CD4-positive, alpha-beta T cell treated with Interleukin-4 for 1 hour (primary cell): Measurements from ENCODE around the gene USPL1.
"Not testable (repeated sequence)": the region's sequence is repeated elsewhere in the genome, so short reads cannot be mapped to it uniquely, and the experiment has no call there.

Experiments used
- DNase-seq, 2 donors: peaks; one replicate each; pipeline ENCODE4 v3.0.0-alpha.2; 2020 to 2022

USPL1 gene

DNA sequence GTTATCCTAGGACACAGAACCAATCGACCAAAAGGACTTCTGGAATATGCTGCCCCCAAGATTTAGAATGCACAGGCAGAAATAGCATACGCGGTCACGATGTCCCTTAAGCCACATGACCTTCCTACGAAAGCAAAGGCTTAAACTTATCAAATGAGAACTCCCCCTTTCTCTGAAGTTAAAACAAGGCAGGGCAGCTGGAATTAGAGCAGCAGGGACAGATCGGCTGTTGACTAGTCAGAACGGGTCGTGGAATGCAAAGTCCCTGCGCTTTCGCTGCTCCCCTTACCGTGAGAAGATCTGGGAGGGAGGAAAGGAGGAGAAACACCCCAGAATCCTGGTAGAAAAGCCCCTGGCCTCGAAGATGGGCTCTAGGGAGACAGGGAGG, 799 bp upstream of the USPL1 start:
- DNase-seq: peak; percentile 79 to 84

DNA sequence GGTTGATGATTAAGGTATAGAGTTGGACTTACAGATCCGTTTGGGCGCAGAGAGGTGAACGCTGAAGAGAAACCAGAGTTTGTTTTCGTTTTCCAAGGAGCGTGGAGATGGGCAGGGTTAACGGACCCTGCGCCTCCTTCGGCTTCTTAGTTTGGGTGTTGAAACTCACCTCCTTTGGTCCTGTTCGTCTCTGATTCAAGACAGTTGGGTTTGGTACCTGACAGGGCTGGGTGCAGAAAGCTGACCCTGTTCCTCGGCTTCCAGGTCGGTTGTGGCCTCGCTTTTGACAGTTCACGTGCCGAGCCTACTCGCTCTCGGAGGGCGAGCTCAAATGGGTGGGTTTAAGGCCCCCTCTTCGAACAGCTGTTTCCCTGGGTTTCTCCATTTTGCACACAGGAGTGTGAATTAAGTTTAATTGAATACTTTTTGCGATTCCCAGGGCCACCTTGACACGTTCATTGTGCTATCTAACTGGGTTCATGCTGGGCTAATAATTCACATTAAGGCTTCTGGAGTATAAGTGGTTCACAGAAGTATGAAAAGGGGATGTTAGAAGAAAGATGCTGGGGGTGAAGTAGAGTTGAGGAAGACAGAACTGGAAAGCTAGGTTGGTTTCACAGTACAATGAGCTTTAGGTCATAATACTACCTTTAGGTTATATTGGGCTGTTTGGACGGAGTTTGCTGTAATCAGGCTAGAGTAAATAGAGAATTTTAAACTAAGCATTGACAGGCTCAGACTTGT, 638 bp downstream of the USPL1 start:
- DNase-seq: peak in 1 of 2 donors; percentile 13

DNA sequence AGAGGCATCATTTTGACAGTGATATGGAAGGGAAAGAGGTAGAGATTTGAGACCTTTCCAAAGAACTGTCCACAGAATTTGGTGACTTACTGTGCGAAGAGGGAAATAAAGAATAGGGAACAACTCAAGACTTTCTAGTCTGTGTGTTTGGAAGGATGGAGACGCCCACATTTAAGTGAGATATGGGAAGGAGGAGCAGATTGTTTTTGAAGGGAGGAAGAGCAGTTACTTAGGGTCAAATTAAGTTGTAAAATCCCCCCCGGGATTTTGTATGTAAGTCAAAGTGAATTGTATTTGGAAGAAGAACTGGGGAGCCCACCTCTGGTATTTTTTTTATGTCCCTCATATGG, 1.2 kb downstream of the USPL1 start:
- DNase-seq: no peak

DNA sequence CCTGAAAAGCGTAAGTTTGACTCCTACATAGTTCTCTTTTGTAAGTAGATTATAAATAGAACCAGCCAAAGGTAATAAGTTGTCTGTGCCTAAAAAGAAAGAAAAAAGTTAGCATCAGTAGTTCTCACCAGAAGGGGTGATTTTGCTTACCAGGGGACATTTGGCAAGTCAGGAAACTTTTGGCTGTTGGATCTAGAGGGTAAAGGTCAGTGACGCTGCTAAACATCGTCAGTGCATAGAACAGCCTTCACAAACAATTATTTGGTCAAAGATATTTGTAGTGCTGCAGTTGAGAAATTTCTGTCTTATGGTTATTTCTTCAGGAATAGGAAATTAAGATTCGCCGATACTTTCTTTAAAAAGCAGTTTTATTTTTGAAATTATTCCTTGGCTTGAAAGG, 2.0 kb downstream of the USPL1 start:
- DNase-seq: no peak

DNA sequence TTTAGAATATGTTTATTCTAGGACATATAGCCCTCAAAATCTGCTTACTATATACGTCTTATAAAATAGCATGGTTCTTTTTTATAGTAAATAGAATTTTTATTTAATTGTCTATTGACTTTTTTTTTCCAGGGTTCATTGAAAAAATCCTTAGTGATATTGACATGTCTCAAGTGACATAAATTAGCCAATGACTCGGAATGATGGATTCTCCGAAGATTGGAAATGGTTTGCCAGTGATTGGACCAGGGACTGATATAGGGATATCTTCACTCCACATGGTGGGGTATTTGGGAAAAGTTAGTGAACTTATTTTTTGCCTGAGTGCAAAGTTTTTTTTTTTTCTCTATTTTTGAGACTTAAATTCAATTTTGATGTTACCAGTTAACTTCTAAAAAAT, 3.2 kb downstream of the USPL1 start:
- no peak for DNase-seq

DNA sequence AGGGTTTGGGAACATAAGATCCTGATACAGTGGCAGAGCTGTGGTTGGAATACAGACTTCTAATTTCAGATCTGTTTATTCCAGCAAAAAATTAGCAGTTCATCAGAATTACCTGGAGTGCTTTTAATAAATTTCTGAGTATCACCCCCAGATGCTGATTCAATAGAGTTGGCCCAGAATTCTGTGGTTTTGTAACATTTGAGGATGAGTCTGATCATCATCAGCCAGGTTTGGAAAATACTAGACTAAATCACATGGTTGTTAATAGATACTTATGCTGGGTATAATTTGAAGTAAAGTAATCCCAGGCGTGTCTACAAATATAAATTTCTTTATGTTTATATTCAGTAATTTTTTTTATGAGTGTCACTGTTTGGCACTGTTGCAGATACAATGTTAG, 4.8 kb downstream of the USPL1 start:
- DNase-seq: no peak

GRCh38 chr13:30623392-30623791, 5.7 kb downstream of the USPL1 start:
- no peak for DNase-seq

GRCh38 chr13:30624630-30625029, 6.9 kb downstream of the USPL1 start:
- DNase-seq: no peak

GRCh38 chr13:30629527-30629926, 11.8 kb downstream of the USPL1 start:
- no peak for DNase-seq

GRCh38 chr13:30633861-30634260, 16.1 kb downstream of the USPL1 start:
- no peak for DNase-seq

DNA sequence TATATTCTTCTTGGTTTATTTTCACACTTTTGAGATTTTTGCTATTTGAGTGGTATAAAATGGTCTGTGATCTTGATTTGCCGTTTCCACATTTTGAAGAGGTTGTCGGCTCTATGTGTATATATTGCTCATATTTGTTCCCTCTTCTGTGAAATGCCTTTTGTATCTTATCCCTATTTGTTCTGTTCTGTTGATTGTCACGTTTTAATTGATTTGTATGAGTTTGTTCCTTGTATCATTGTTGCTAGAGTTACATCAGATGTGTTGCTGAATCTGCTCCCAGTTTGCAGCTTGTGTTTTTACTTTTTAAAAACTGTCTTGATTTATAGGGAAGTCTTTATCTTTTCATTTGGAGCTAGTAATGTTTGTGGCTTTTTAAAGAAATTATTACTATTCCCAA, 17.1 kb downstream of the USPL1 start:
- DNase-seq: no peak

DNA sequence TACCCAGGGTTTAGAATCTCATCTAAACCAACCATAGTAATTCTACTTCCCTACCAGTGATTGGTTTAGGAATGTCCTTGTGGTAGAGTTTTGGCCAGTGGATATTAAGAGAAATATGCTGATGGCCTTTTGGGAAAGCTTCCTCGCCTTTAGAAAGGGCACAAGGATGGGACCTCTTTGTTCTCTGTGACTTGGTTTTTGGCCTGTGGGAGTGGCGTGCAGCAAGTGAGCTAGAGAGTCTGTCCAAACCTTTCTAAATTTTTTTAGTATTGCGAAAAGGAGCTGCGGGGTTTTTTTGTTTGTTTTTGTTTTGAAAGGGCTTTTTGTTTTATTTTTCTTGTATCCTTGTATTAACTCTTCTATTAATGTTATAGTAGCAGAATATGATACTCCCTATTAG, 20.6 kb downstream of the USPL1 start:
- no peak for DNase-seq

GRCh38 chr13:30639671-30640070, 22.0 kb downstream of the USPL1 start:
- no peak for DNase-seq

DNA sequence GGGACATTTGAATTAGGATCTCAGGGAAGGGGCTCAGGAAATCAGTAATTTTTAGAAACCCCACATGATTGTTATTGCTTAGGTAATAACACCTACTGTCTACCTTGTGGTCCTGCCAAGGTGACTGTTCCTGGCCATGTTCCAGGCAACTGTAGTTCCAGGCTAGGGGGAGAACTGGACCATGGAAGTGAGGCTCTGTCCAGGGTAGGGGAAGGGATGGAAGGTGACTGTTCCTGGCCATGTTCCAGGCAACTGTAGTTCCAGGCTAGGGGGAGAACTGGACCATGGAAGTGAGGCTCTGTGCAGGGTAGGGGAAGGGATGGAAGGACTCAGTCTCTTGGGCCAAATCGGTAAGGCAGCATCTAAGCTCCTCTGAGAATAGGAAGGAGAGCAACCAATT, 23.5 kb downstream of the USPL1 start:
- not testable (repeated sequence) for DNase-seq

- DNase-seq: no peak
Measured at GRCh38 chr13:30645629-30646028, 27.9 kb downstream of the USPL1 start.

GRCh38 chr13:30647420-30647819, 29.7 kb downstream of the USPL1 start:
- no peak for DNase-seq

GRCh38 chr13:30647824-30648521, 30.3 kb downstream of the USPL1 start:
- no peak for DNase-seq

- DNase-seq: no peak
Measured at GRCh38 chr13:30648522-30649012, 30.8 kb downstream of the USPL1 start.

DNA sequence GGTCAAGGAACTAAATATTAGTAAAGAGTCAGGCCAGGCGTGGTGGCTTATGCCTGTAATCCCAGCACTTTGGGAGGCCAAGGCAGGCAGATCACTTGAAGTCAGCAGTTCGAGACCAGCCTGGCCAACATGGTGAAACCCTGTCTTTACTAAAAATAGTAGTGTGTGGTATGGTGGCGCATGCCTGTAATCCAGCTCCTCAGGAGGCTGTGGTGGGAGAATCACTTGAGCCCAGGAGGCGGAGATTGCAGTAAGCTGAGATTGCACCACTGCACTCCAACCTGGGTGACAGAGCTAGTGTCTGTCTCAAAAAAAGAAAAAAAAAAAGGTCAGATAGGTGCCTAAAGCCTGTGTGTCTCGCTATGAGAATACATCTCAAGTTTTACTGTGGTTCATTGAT, 33.9 kb downstream of the USPL1 start:
- DNase-seq: not testable (repeated sequence)

- no peak for DNase-seq
Measured at GRCh38 chr13:30652746-30653386, 35.1 kb downstream of the USPL1 start.

DNA sequence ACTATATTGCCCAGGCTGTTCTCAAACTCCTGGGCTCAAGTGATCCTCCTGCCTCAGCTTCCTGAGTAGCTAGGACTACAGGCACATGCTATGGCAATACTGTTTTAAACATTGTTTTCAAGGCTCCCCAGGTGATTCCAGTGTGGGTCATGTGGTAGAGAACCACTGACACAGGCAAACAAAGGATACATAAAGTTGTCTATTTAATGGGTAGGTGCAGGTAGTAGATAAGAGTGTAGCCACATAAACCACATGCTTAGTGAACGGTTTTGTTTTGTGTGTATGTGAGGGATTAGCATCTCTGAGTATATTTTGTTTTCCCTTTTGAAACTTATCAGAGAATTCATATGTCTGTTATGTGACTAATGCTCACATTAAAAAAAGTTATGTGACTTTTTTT, 36.7 kb downstream of the USPL1 start:
- peak in 1 of 2 donors; percentile 54 for DNase-seq

DNA sequence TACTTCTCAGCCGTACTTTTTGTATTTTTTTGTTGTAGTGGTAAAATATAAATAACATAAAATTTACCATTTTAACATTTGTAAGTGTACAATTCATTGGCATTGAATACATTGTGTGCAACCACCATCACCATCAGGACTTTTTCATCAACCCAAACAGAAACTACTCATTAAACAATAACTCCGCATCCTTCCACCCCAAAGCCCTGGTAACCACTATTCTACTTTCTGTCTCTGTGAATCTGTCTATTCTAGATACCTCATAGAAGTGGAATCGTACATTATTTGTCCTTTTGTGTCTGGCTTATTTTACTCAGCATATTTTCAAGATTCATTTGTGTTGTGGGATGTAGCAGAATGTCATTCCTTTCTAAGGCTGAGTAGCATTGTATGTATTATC, 38.5 kb downstream of the USPL1 start:
- no peak for DNase-seq

- DNase-seq: no peak
Measured at GRCh38 chr13:30659980-30660379, 42.3 kb downstream of the USPL1 start.

- no peak for DNase-seq
Measured at GRCh38 chr13:30660796-30661195, 43.1 kb downstream of the USPL1 start.
